Gastroesophageal sphincter (tissue), 4 donors: Measurements from ENCODE around the gene CFAP298. TPM values are rescaled to one million over a fixed set of nuclear protein-coding genes. Genes with fewer than 3 reads are reported as not detected.

Experiments used
- small RNA-seq, 4 donors: library from RNA; depleted of rRNA; stranded (forward); fragments of <200 nt; gene quantifications; one replicate each; pipeline ENCODE3, GENCODE V24; 2016
- total RNA-seq, 4 donors: library from RNA; depleted of rRNA; stranded (reverse); fragments of >200 nt; gene quantifications; one replicate each; pipeline ENCODE4 v1.1.0, GENCODE V29; 2016

Gene CFAP298
- total RNA-seq, 4 donors from 2014 or later: 28.2 to 55.7 (median 32.0) TPM

Small RNA genes within 50 kb of the gene (small RNA-seq; reads per million reads assigned to genes)
- 0 to 0.18 (median 0) reads per million in 4 donors for gene RNA5SP490

Other genes with a start within 250 kb of the CFAP298 start
- 10 to 100 TPM; 18.3 to 26.9 (median 20.7) TPM for gene URB1, start 219.4 kb downstream of the CFAP298 start, total RNA-seq
- gene EVA1C, start 199.7 kb downstream of the CFAP298 start, total RNA-seq: 10 to 100 TPM; 43.1 to 71.4 (median 51.1) TPM
- gene TCP10L, start 26.9 kb downstream of the CFAP298 start, total RNA-seq: 1 to 10 TPM in 2 of 4 donors, not detected in 2; 1.6 to 2.7 TPM
- 10 to 100 TPM in 2 of 4 donors, 1 to 10 TPM in 2; 8.8 to 12.4 (median 10.2) TPM for gene SYNJ1, start 115.6 kb upstream of the CFAP298 start, total RNA-seq
- gene PAXBP1, start 159.4 kb upstream of the CFAP298 start, total RNA-seq: 10 to 100 TPM; 21.0 to 49.8 (median 33.9) TPM